CD4-positive, alpha-beta T cell treated with Interleukin-15 for 4 hours (primary cell): ENCODE measurements around the gene THNSL1.
A peak's percentile ranks its signal among the peaks of the same experiment; 100 is the strongest.
"Not testable (repeated sequence)": the region's sequence is repeated elsewhere in the genome, so short reads cannot be mapped to it uniquely, and the experiment has no call there.

Source experiments
- DNase-seq: peaks from one replicate; pipeline ENCODE4 v3.0.0-alpha.2; 2020; ENCODE audit warnings: low spot score

THNSL1 gene

DNA sequence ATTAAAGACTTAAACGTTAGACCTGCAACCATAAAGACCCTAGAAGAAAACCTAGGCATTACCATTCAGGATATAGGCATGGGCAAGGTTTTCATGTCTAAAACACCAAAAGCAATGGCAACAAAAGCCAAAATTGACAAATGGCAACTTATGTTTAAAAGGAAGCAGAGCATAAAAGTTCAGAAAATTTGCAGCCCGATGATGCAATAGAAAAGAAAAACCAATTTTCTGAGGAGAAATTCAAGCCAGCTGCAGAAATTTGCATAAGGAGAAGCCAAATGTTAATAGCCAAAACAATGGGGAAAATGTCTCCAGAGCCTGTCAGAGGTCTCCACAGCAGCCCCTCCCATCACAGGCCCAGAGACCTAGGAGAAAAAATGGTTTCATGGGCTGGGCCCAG lies 4.8 kb upstream of the THNSL1 start:
- DNase-seq, result not testable (repeated sequence)

GRCh38 chr10:25014579-25014978 lies 1.8 kb upstream of the THNSL1 start:
- DNase-seq, result no peak

GRCh38 chr10:25015828-25016375 lies 510 bp upstream of the THNSL1 start, which contains the start of gene ENKUR:
Gene ENKUR (minus strand): TSS chr10:25016158. CDS start chr10:25015936, 222 bp downstream.
- peak; percentile 94 for DNase-seq

GRCh38 chr10:25017154-25017590 lies 760 bp downstream of the THNSL1 start:
- DNase-seq, result no peak

- no peak for DNase-seq
Observed at GRCh38 chr10:25017661-25018060, 1.2 kb downstream of the THNSL1 start.

GRCh38 chr10:25018703-25019102 lies 2.3 kb downstream of the THNSL1 start:
- no peak for DNase-seq

DNA sequence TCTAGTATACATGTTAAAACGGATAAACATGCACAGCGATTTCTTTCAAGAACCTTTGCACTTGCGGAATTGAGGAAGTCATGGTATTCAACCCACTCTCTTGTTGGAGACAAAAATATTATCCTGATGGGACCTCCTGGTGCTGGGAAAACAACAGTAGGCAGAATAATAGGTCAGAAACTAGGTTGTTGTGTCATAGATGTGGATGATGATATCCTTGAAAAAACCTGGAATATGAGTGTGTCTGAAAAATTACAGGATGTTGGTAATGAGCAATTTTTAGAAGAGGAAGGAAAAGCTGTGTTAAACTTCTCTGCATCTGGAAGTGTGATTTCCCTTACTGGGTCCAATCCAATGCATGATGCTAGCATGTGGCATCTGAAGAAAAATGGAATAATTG lies 6.9 kb downstream of the THNSL1 start:
- DNase-seq, result no peak

- DNase-seq, result no peak
Observed at GRCh38 chr10:25024528-25024927, 8.1 kb downstream of the THNSL1 start.

GRCh38 chr10:25026463-25026862 lies 10.1 kb downstream of the THNSL1 start:
- DNase-seq, result no peak

DNA sequence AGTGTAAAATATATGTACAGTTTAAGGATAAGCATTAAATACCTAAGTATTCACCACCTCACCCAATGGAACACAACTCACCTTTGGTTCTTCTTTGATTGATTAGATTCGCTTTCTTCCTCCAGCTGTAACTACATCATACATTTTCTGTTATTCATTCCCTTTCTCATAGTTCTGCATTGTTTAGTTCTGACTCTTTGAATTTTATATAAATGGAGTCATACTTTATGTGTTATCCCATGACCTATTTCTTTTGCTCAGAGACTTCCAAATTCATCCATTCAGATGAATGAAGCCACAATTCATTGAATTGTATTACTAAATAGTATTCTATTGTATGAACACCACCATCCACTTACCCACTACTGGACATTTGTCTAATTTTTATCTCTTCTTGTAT lies 12.3 kb downstream of the THNSL1 start:
- DNase-seq, result no peak

DNA sequence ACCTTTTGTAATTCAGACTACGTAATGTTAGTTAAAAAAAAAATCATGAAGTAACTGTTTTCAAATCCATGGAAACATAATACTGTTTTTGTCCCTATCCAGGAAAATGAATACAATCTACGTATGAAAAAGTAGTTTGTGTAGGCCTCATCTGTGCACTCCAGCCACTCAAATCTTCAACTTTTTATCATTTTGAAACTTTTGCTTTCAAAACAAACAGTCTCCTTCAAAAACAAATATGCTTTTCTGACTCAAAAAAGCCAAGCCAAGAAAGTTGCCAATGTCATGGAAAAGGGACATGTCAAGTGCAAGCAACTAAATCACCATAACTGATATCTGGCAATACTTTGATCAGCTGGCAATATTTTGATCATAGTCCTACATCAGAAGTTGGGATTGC lies 13.1 kb downstream of the THNSL1 start:
- DNase-seq, result no peak

DNA sequence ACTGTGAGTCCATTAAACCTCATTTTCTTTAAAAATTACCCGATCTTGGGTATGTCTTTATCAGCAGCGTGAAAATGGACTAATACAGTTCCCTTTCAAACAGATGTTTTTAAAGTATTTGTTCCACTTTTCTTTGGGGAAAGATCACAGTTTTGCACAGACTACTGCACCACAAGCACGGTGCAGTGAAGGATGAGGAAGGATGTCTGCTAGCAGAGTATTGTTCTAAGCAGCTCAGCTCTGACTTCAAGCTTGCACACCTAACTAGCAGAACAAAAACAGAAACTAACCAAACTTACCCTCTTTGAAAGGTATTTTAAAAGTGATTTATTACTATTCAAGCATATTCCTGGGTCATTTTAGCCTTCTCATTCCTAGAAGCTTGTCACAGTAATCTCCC lies 20.0 kb downstream of the THNSL1 start:
- DNase-seq, result no peak

- no peak for DNase-seq
Observed at GRCh38 chr10:25038325-25038724, 21.9 kb downstream of the THNSL1 start.

DNA sequence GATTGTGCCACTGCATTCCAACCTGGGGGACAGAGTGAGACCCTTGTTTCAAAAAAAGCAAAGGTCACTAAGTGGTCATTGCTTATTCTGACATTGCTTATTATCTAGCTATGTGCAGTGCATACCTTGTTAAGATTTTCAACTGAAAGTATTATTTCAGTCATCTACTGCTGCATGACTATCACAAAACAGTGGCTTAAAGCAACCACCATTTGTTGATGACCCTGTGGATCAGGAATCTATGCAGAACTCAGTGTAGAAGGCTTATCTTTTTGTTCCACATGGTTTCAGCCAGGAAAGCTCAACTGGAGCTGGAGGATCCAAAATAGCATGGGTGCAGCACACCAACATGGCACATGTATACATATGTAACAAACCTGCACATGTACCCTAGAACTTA lies 23.1 kb downstream of the THNSL1 start:
- DNase-seq, result no peak

GRCh38 chr10:25046641-25047040 lies 30.2 kb downstream of the THNSL1 start:
- no peak for DNase-seq

- DNase-seq, result no peak
Observed at GRCh38 chr10:25047088-25047487, 30.7 kb downstream of the THNSL1 start.

GRCh38 chr10:25047591-25048301 lies 31.3 kb downstream of the THNSL1 start:
- DNase-seq, result no peak

GRCh38 chr10:25048450-25048849 lies 32.0 kb downstream of the THNSL1 start:
- DNase-seq, result no peak

DNA sequence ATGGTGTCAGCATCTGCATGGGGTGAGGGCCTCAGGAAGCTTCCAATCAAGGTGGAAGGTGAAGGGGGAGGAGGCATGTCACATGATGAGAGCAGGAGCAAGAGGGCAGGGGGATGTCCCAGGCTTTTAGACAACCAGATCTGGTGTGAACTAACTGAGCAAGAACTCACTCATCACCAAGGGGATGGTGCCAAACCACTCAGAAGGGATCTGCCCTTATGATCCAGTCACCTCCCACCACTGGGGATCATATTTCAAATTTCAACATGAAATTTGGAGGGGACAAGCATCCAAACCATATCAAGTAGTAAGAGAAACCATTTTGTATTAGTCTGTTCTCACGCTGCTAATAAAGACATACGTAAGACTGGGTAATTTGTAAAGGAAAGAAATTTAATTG lies 33.6 kb downstream of the THNSL1 start:
- DNase-seq, result no peak

- no peak for DNase-seq
Observed at GRCh38 chr10:25050402-25050801, 34.0 kb downstream of the THNSL1 start.

GRCh38 chr10:25052012-25052411 lies 35.6 kb downstream of the THNSL1 start:
- DNase-seq, result no peak

GRCh38 chr10:25056726-25057125 lies 40.3 kb downstream of the THNSL1 start:
- no peak for DNase-seq

- no peak for DNase-seq
Observed at GRCh38 chr10:25057886-25058285, 41.5 kb downstream of the THNSL1 start.

GRCh38 chr10:25059990-25060389 lies 43.6 kb downstream of the THNSL1 start:
- no peak for DNase-seq
